NT2/D1 (cell line): ENCODE measurements around the gene ZNF665.
"Not testable (repeated sequence)": the region's sequence is repeated elsewhere in the genome, so short reads cannot be mapped to it uniquely, and the experiment has no call there.

Experiments
- DNase-seq: peaks from one replicate; pipeline ENCODE4 v3.0.0-alpha.2; 2011; ENCODE audit warnings: low read depth, low spot score
- H3K27me3 ChIP-seq: 2 replicates; pipeline ENCODE4 v1.6.0; 2011; ENCODE audit warnings: mild to moderate bottlenecking; ENCODE audit not compliant: insufficient read length, insufficient read depth
- H3K36me3 ChIP-seq: 2 replicates; pipeline ENCODE4 v1.6.1; 2011; ENCODE audit warnings: mild to moderate bottlenecking, low read length, mixed read lengths; ENCODE audit not compliant: insufficient read depth, insufficient read length
- H3K4me1 ChIP-seq: 2 replicates; pipeline ENCODE4 v1.5.1; 2011; ENCODE audit not compliant: insufficient read depth, insufficient read length
- H3K4me3 ChIP-seq: 2 replicates; pipeline ENCODE4 v1.5.1; 2011; ENCODE audit warnings: low read depth; ENCODE audit not compliant: insufficient read length
- H3K9ac ChIP-seq: 2 replicates; pipeline ENCODE4 v1.6.0; 2011; ENCODE audit warnings: low read depth; ENCODE audit not compliant: insufficient read length
- H3K9me3 ChIP-seq: 2 replicates; pipeline ENCODE4 v1.5.1; 2011; ENCODE audit warnings: mild to moderate bottlenecking, low read length; ENCODE audit not compliant: insufficient read depth
- SUZ12 ChIP-seq: IDR thresholded peaks from 2 replicates; pipeline ENCODE4 v1.6.1; 2011; ENCODE audit not compliant: insufficient read length, insufficient read depth; ENCODE audit errors: extremely low read depth
- YY1 ChIP-seq: IDR thresholded peaks from 2 replicates; pipeline ENCODE4 v1.6.1; 2011; ENCODE audit not compliant: insufficient read length, insufficient read depth
- ZNF274 ChIP-seq: IDR thresholded peaks from 2 replicates; pipeline ENCODE4 v1.6.1; 2011; ENCODE audit warnings: mild to moderate bottlenecking, low read depth, low read length

ZNF665 gene

GRCh38 chr19:53147645-53148044, 45.5 kb downstream of the ZNF665 start:
- TF ChIP-seq ZNF274 (no peak), SUZ12 (no peak), YY1 (no peak)
- no peak for DNase-seq
- H3K9me3 ChIP-seq = peaks cover 35% of the 10 kb centered on the region
- no peak overlapping the region for H3K4me3 ChIP-seq
- H3K4me1 ChIP-seq = no peaks in the 10 kb centered on the region
- H3K9ac ChIP-seq = no peak overlapping the region
- H3K36me3 ChIP-seq = peaks cover 67% of the 10 kb centered on the region
- H3K27me3 ChIP-seq = no peaks in the 10 kb centered on the region

GRCh38 chr19:53140351-53140750, 52.8 kb downstream of the ZNF665 start:
- H3K9ac ChIP-seq = no peak overlapping the region
- H3K4me1 ChIP-seq = no peaks in the 10 kb centered on the region
- no peak for DNase-seq
- peaks cover 34% of the 10 kb centered on the region for H3K9me3 ChIP-seq
- peaks cover 44% of the 10 kb centered on the region for H3K36me3 ChIP-seq
- H3K27me3 ChIP-seq = no peaks in the 10 kb centered on the region
- no peak for TF ChIP-seq SUZ12
- TF ChIP-seq YY1 = no peak
- TF ChIP-seq ZNF274 = no peak
- no peak overlapping the region for H3K4me3 ChIP-seq

- DNase-seq = no peak
- Histone ChIP-seq H3K9me3 (peaks cover 15% of the 10 kb centered on the region), H3K9ac (no peak overlapping the region), H3K4me3 (no peak overlapping the region), H3K27me3 (no peaks in the 10 kb centered on the region), H3K36me3 (peaks cover 15% of the 10 kb centered on the region), H3K4me1 (no peaks in the 10 kb centered on the region)
- TF ChIP-seq ZNF274 (no peak), SUZ12 (no peak), YY1 (no peak)
Observed at GRCh38 chr19:53136432-53136831, 56.7 kb downstream of the ZNF665 start.

GRCh38 chr19:53132141-53132991, 60.8 kb downstream of the ZNF665 start, which contains the start of gene ZNF415:
Gene ZNF415 (minus strand): TSS chr19:53132910. CDS start chr19:53122676, 10,234 bp downstream.
- TF ChIP-seq YY1 (no peak), SUZ12 (no peak)
- peak; percentile 51 for DNase-seq
- H3K4me1 ChIP-seq = no peaks in the 10 kb centered on the region
- peaks cover 3% of the 10 kb centered on the region for H3K36me3 ChIP-seq
- H3K9ac ChIP-seq = peak within 1 kb of the TSS; percentile 75
- H3K4me3 ChIP-seq = peak within 1 kb of the TSS; percentile 68
- H3K27me3 ChIP-seq = no peaks in the 10 kb centered on the region
- no peaks in the 10 kb centered on the region for H3K9me3 ChIP-seq

GRCh38 chr19:53131727-53132126, 61.4 kb downstream of the ZNF665 start:
- peak overlapping the region; percentile 68 for H3K4me3 ChIP-seq
- H3K36me3 ChIP-seq = peaks cover 3% of the 10 kb centered on the region
- TF ChIP-seq YY1 (no peak), ZNF274 (no peak), SUZ12 (no peak)
- H3K9ac ChIP-seq = peak overlapping the region; percentile 75
- no peaks in the 10 kb centered on the region for H3K9me3 ChIP-seq
- no peak for DNase-seq
- H3K4me1 ChIP-seq = no peaks in the 10 kb centered on the region
- H3K27me3 ChIP-seq = no peaks in the 10 kb centered on the region

GRCh38 chr19:53131085-53131590, 62.0 kb downstream of the ZNF665 start:
- Histone ChIP-seq H3K27me3 (no peaks in the 10 kb centered on the region), H3K36me3 (peaks cover 3% of the 10 kb centered on the region), H3K9me3 (no peaks in the 10 kb centered on the region), H3K4me1 (no peaks in the 10 kb centered on the region), H3K9ac (no peak overlapping the region), H3K4me3 (no peak overlapping the region)
- TF ChIP-seq YY1 (no peak), SUZ12 (no peak), ZNF274 (no peak)
- DNase-seq = no peak

- Histone ChIP-seq H3K4me3 (no peak overlapping the region), H3K36me3 (peaks cover 3% of the 10 kb centered on the region), H3K27me3 (no peaks in the 10 kb centered on the region), H3K9me3 (no peaks in the 10 kb centered on the region), H3K9ac (no peak overlapping the region), H3K4me1 (no peaks in the 10 kb centered on the region)
- DNase-seq = no peak
- no peak for TF ChIP-seq YY1
- TF ChIP-seq SUZ12 = no peak
- no peak for TF ChIP-seq ZNF274
Observed at GRCh38 chr19:53130506-53130905, 62.7 kb downstream of the ZNF665 start.

- not testable (repeated sequence) for DNase-seq, H3K4me1 ChIP-seq, H3K4me3 ChIP-seq, H3K9ac ChIP-seq, H3K27me3 ChIP-seq, H3K9me3 ChIP-seq
- H3K36me3 ChIP-seq = peaks cover 21% of the 10 kb centered on the region
Observed at GRCh38 chr19:53126733-53127526, 66.2 kb downstream of the ZNF665 start.
